Measurements from ENCODE around the gene FSIP2.

DNA sequence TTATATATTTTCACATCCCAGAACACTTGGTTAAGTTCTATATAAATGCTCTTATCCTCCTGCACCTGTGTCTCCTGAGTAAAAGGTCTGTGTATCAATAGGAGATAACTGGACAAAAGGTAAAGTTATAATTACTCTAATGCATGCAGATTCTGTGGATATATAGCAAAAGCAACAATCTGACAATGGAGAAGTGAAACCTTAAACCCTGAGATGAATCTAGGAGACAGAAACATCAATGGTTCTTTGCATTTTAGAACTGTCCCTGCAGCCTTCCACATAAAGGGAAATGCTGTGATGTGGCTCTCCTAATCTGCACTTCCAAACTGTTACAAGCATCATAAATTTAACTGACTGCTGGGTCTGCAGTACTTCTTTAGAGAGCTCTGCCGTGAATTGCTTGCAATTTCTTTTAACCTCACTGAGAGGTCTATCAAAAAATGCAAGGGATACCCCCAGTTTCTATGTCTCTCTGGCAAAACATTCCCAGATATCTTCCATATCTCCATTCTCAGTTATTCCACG lies 42.8 kb upstream of the FSIP2 start:
- TF ChIP-seq, protein P1, sequence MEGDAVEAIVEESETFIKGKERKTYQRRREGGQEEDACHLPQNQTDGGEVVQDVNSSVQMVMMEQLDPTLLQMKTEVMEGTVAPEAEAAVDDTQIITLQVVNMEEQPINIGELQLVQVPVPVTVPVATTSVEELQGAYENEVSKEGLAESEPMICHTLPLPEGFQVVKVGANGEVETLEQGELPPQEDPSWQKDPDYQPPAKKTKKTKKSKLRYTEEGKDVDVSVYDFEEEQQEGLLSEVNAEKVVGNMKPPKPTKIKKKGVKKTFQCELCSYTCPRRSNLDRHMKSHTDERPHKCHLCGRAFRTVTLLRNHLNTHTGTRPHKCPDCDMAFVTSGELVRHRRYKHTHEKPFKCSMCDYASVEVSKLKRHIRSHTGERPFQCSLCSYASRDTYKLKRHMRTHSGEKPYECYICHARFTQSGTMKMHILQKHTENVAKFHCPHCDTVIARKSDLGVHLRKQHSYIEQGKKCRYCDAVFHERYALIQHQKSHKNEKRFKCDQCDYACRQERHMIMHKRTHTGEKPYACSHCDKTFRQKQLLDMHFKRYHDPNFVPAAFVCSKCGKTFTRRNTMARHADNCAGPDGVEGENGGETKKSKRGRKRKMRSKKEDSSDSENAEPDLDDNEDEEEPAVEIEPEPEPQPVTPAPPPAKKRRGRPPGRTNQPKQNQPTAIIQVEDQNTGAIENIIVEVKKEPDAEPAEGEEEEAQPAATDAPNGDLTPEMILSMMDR (IDR thresholded peaks at IDR 0.05; ENCODE audit: low read length) = no peak
- no peak for TF ChIP-seq EZH2 (IDR thresholded peaks at IDR 0.05; ENCODE audit: borderline replicate concordance, low read length)

Measured in OCI-LY1 (cell line).